Measurements from ENCODE around the gene CORO1C.
"Not testable (repeated sequence)": the region's sequence is repeated elsewhere in the genome, so short reads cannot be mapped to it uniquely, and the experiment has no call there.

The CORO1C gene

GRCh38 chr12:108633081-108633533 lies 98.2 kb downstream of the CORO1C start:
- DNase-seq, result no peak

GRCh38 chr12:108631261-108631660 lies 100.1 kb downstream of the CORO1C start:
- DNase-seq, result not testable (repeated sequence)

GRCh38 chr12:108630481-108631207 lies 100.7 kb downstream of the CORO1C start:
- no peak for DNase-seq

GRCh38 chr12:108629824-108630476 lies 101.4 kb downstream of the CORO1C start:
- DNase-seq, result no peak

GRCh38 chr12:108629151-108629550 lies 102.2 kb downstream of the CORO1C start:
- no peak for DNase-seq

DNA sequence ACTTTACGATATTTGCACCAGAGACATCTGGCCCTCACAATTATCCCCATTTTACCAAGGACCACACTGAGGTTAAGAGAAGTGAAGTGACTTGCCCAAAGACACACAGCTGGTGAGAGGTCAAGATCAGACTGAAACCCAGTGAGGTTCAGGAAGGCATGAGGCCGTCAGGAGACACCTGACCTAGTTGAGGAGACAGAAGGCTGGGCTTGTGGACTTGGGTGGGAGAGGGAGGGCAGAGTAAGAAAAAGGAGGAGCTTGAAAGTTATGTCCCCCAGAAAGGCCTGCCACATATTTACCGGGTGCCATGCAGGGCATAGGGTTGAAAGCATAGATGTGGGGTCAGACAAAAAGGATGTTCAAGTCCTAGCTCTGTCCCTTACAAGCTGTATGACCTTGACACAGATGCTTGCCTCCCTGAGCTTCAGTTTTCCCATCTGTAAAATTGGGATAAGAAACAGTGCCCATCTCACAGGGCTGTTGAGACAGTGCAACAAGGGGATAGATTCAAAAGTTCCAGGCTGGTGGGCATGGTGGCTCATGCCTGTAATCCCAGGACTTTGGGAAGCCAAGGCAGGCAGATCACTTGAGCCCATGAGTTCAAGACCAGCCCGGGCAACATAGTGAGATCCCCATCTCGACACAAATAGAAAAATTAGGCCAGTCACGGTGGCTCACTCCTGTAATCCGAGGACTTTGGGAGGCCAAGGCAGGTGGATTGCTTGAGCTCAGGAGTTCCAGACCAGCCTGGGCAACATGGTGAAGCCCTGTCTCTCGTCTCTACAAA lies 104.0 kb downstream of the CORO1C start:
- DNase-seq, result no peak

DNA sequence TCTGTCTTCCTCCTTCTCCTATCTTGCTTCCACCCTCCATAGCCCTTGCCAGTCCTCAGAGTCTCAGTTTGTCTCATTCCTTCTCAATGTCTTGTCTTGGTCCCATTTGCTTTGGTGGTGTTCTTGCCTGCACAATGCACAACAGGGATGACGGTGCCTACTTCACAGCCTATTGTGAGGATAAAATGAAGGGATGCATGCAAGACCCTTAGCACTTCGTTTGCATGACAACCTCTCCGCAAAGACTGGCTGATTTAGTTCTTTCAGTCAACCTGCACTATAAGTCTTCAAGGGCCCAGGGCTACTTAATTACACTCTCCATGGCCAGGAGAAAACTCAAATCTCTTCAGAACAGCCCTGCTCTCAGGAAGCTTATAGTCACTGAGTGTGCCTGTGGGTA lies 106.1 kb downstream of the CORO1C start:
- no peak for DNase-seq

GRCh38 chr12:108623577-108623976 lies 107.7 kb downstream of the CORO1C start:
- DNase-seq, result no peak

DNA sequence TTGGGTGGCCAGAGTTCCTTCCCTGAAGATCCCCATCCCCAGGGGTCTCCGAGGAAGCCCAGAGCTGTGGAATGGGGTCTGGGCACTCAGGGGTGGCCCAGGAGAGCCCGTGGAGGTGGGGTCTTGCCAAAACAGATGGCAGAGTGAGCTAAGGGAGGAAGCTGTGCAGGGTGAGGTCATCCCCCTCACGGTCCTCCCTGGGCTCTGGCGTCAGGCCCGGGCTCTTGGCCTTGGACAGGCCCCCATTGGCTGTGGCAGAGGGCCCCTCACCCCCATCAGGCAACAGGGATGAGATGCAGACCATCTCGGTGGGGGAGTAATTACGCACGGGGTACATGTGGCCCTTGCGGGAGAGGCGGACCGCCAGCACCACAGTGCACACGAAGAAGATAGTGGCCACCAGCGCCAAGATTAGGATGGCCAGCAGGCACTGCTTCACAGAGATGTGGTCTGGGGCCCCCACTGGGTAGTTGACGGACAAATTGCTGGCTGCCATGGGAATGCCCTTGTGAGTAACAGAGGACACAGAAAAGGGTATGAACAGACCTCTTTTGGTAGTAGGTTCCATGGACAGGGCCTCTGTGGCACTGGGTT lies 108.3 kb downstream of the CORO1C start:
- no peak for DNase-seq

- DNase-seq, result no peak
These were observed 108.9 kb downstream of the CORO1C start for GRCh38 chr12:108622421-108622820.

DNA sequence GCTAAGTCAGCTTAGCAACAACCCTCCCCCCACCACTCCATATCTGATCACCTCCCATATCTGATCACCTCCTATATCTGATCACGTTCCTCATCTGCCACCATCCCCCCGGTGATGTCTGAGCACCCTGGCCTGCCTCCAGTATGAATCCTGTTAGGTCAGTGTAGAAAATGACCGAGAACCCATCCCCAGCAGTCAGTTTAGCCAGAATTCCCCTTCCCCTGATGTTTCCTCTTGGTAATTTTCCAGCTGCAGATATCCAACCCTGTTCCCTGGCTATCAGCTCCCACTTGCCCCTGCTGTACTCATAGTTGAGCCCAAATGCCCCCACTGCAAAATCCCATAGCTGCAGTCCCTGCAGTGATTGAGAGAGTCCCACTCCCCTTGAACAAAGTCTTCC lies 110.2 kb downstream of the CORO1C start:
- DNase-seq, result no peak

GRCh38 chr12:108620236-108620879 lies 111.0 kb downstream of the CORO1C start:
- no peak for DNase-seq

GRCh38 chr12:108619369-108620160 lies 111.8 kb downstream of the CORO1C start:
- no peak for DNase-seq

GRCh38 chr12:108618953-108619274 lies 112.4 kb downstream of the CORO1C start:
- DNase-seq, result not testable (repeated sequence)

GRCh38 chr12:108618079-108618952 lies 113.0 kb downstream of the CORO1C start:
- peak; percentile 66 to 86 for DNase-seq

- DNase-seq, result no peak
These were observed 114.1 kb downstream of the CORO1C start for GRCh38 chr12:108616941-108617858.

- DNase-seq, result no peak
These were observed 115.0 kb downstream of the CORO1C start for GRCh38 chr12:108616359-108616758.

- no peak for DNase-seq
These were observed 115.4 kb downstream of the CORO1C start for GRCh38 chr12:108615918-108616317.

DNA sequence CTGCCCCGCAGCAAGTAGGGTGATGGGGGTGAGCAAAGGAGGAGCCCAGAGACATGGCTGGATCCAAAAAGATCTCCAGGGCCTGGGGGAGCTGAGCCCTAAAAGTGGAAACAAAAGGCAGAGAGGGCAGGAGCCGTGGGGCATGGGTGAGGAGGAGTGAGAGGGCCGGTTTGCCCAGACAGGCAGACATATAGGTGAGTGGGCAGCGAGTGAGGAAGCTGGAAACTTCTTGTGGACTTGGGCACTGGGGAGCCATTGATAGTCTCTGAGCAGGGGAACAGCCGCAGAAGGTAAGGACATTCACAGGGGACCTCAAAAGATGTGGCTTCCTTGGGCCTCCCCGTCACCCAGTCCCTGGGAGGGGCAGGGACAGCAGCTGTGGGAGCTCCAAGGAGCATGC lies 116.7 kb downstream of the CORO1C start:
- DNase-seq, result no peak

DNA sequence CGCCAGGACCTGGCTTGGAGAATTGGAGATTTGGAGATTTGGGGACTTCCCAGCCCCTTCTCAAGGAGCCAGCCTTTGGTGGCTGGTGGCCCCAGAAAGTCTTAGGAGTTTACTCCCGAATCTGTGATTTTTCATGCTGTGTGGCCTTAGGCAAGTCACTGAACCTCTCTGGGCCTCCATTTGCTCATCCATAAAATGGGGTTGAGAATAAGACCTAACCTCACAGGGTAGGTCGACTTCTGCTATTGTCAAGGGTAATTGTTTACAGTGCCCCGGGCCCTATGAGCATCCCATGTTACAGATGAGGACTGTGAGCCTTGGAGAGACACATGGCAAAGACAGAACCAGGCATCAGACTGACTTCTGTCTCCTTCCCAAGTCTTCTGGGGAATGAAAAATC lies 117.3 kb downstream of the CORO1C start:
- no peak for DNase-seq
